ENCODE measurements around the gene GFOD1. TPM values are rescaled to one million over a fixed set of nuclear protein-coding genes. Genes with fewer than 3 reads are reported as not detected.

GFOD1 gene
- total RNA-seq, 1 donor from 2014 or later: 2.2 TPM

- DNase-seq (ENCODE audit: low read depth): no peak
- peak overlapping the region; percentile 71 for H3K4me3 ChIP-seq (ENCODE audit: low read depth, low read length)
Observed at GRCh38 chr6:13485923-13486562, 1.4 kb downstream of the GFOD1 start.

GRCh38 chr6:13485303-13485702 lies 2.1 kb downstream of the GFOD1 start:
- H3K4me3 ChIP-seq (ENCODE audit: low read depth, low read length): peak overlapping the region; percentile 71
- TF ChIP-seq CTCF (conservative IDR thresholded peaks at IDR 0.05; ENCODE audit: low read depth, low read length): no peak
- DNase-seq (ENCODE audit: low read depth): no peak

More at GRCh38 chr6:13485923-13486562, 1.4 kb downstream of the GFOD1 start:
- no peak for TF ChIP-seq CTCF (conservative IDR thresholded peaks at IDR 0.05; ENCODE audit: low read depth, low read length)

GRCh38 chr6:13484827-13485226 lies 2.6 kb downstream of the GFOD1 start:
- no peak for TF ChIP-seq CTCF (conservative IDR thresholded peaks at IDR 0.05; ENCODE audit: low read depth, low read length)
- peak overlapping the region; percentile 71 for H3K4me3 ChIP-seq (ENCODE audit: low read depth, low read length)
- DNase-seq (ENCODE audit: low read depth): no peak

GRCh38 chr6:13484138-13484708 lies 3.2 kb downstream of the GFOD1 start:
- no peak for TF ChIP-seq CTCF (conservative IDR thresholded peaks at IDR 0.05; ENCODE audit: low read depth, low read length)
- DNase-seq (ENCODE audit: low read depth): no peak
- no peak overlapping the region for H3K4me3 ChIP-seq (ENCODE audit: low read depth, low read length)

- no peak overlapping the region for H3K4me3 ChIP-seq (ENCODE audit: low read depth, low read length)
- no peak for TF ChIP-seq CTCF (conservative IDR thresholded peaks at IDR 0.05; ENCODE audit: low read depth, low read length)
- DNase-seq (ENCODE audit: low read depth): no peak
Observed at GRCh38 chr6:13480631-13481501, 6.5 kb downstream of the GFOD1 start.

GRCh38 chr6:13479971-13480434 lies 7.4 kb downstream of the GFOD1 start:
- DNase-seq (ENCODE audit: low read depth): no peak
- no peak overlapping the region for H3K4me3 ChIP-seq (ENCODE audit: low read depth, low read length)
- TF ChIP-seq CTCF (conservative IDR thresholded peaks at IDR 0.05; ENCODE audit: low read depth, low read length): no peak
